Activated naive CD8-positive, alpha-beta T cell treated with anti-CD3 and anti-CD28 coated beads, Interleukin-2, amount 50 U/mL, for 24 hours (primary cell): ENCODE measurements around the gene NPIPA8.
"Not testable (repeated sequence)": the region's sequence is repeated elsewhere in the genome, so short reads cannot be mapped to it uniquely, and the experiment has no call there.

ENCODE experiments used
- ATAC-seq: fragments of 150-1000 bp; cut with Tn5 transposase; one replicate; pipeline ENCODE4 v1.10.0; 2021
- DNase-seq: peaks from one replicate; pipeline ENCODE4 v3.0.0; 2021
- H3K27ac Mint-ChIP-seq: one replicate; pipeline ENCODE4 v1.8.0; 2021; ENCODE audit warnings: mild to moderate bottlenecking, mixed read lengths
- H3K27me3 Mint-ChIP-seq: one replicate; pipeline ENCODE4 v1.8.0; 2021; ENCODE audit warnings: mixed read lengths
- H3K36me3 Mint-ChIP-seq: one replicate; pipeline ENCODE4 v1.8.0; 2021; ENCODE audit warnings: low read depth, mixed read lengths
- H3K4me1 Mint-ChIP-seq: one replicate; pipeline ENCODE4 v1.8.0; 2021; ENCODE audit warnings: mixed read lengths
- H3K4me3 Mint-ChIP-seq: one replicate; pipeline ENCODE4 v1.8.0; 2021; ENCODE audit warnings: mild to moderate bottlenecking, moderate library complexity, mixed read lengths
- H3K9me3 Mint-ChIP-seq: one replicate; pipeline ENCODE4 v1.8.0; 2021; ENCODE audit warnings: mixed read lengths

NPIPA8 gene

DNA sequence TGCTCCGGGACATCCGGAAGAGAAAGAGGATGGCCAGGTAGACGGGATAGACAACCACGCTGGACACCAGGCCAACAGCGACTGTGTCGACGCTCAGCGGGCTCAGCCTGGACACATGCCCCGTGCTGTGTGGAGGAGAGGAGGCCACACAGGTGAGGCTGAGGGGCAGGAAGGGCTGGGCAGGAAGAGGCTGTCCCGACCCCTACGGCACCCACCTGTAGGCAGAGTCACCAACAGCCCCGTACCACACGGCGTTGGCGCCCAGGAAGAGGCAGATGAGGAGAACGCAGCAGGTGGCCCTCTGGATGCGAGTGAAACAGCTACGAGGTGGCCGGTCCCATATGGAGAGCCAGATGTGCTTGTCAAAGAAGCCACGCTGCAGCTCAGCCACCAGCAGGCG, at the start of gene NPIPA8:
NPIPA8 (minus strand) TSS at position 101 of the 400 bp plus-strand sequence. CDS start 4,074 bp downstream, outside the sequence.
- DNase-seq, H3K4me1 Mint-ChIP-seq, H3K9me3 Mint-ChIP-seq, H3K27me3 Mint-ChIP-seq, H3K27ac Mint-ChIP-seq, H3K36me3 Mint-ChIP-seq, ATAC-seq, H3K4me3 Mint-ChIP-seq: not testable (repeated sequence)

DNA sequence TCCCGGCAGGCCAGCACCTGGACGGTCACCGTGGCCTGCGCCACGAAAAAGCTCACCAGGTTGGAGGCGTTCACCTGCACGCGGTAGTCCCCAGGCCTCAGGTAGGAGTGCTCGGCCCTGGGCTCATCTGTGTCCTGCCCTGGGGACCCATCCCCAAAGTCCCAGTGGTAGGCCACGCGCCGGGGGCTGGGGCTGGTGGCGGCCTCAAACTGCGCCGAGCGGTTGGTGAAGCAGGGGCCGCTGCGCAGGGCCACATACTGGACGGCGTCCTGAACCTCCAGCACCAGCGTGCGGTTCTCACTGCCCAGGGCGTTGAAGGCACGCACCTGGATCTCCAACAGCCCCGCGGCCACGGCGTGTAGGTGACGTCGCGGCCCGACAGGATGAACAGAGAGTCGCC, 48.7 kb upstream of the NPIPA8 start:
- H3K27me3 Mint-ChIP-seq, H3K36me3 Mint-ChIP-seq, DNase-seq, ATAC-seq, H3K4me1 Mint-ChIP-seq, H3K4me3 Mint-ChIP-seq, H3K9me3 Mint-ChIP-seq, H3K27ac Mint-ChIP-seq: not testable (repeated sequence)

DNA sequence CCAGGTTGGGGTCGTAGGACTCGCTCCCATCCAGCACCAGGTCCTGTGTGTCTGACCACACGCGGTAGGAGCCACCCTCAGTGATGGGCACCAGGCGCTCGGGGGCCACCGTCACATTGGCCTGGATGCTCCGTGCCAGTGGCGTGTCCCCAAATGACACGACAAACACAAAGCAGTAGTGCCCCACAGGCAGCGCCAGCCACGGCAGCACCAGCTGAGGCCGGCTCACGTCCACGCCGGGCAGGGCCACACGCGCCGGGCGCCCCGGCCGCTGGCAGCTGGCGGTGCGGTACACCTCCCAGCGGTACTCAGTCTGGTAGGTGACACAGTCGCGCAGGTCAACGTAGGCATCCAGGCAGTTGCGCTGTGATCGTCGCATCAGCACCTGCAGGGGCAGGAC, 48.3 kb upstream of the NPIPA8 start:
- H3K27me3 Mint-ChIP-seq, H3K4me1 Mint-ChIP-seq, H3K9me3 Mint-ChIP-seq, H3K36me3 Mint-ChIP-seq, H3K27ac Mint-ChIP-seq, DNase-seq, H3K4me3 Mint-ChIP-seq: not testable (repeated sequence)
- ATAC-seq = peak; percentile 24

DNA sequence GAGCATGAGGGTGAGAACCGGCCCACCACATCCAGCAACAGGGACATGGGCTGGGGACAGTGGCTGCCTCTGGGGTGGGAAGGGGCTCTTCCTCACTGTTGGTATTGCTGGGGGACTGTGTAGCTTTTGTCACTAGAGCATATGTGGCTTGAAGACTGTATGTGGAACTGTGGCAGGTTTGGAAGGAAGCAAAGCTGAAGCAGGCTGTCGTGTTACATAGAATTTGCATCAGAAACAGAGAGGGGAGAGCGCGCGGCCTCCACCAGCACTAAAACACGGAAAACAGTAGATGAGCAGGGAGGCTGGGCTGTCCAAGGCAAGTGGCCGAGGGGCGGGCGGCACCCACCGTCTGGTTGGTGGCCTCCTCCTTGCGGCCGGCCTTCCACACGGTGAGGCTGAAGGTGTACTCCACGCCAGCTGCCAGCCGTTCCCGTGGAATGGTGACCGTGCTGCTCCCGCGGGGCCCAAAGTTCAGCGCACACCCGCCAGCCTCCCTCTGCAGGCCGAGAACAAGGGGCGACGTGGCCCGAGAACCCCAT, 47.6 kb upstream of the NPIPA8 start:
- not testable (repeated sequence) for H3K4me1 Mint-ChIP-seq, H3K4me3 Mint-ChIP-seq, ATAC-seq, H3K27me3 Mint-ChIP-seq, H3K27ac Mint-ChIP-seq, H3K9me3 Mint-ChIP-seq, H3K36me3 Mint-ChIP-seq, DNase-seq

DNA sequence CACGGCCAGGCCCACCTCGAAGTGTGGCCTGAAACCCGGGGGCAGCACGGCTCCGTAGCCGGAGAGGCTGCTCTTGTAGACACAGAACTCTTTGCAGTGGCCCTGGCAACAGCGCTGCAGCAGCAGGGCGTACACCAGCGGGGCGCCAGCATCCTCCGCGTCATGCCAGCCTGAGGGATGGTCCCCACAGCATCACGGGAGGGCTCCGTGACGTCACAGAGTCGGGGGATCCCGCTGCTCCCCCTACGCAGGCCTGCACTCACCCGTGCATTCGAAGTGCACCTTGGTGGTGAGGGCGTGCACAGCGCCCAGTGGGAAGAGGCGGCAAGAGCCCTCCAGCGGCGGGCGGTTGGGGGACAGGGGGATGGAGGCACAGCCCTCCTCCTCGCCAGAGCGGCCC, 46.2 kb upstream of the NPIPA8 start:
- not testable (repeated sequence) for H3K27me3 Mint-ChIP-seq, H3K36me3 Mint-ChIP-seq, H3K4me1 Mint-ChIP-seq, DNase-seq, ATAC-seq, H3K4me3 Mint-ChIP-seq, H3K9me3 Mint-ChIP-seq, H3K27ac Mint-ChIP-seq

DNA sequence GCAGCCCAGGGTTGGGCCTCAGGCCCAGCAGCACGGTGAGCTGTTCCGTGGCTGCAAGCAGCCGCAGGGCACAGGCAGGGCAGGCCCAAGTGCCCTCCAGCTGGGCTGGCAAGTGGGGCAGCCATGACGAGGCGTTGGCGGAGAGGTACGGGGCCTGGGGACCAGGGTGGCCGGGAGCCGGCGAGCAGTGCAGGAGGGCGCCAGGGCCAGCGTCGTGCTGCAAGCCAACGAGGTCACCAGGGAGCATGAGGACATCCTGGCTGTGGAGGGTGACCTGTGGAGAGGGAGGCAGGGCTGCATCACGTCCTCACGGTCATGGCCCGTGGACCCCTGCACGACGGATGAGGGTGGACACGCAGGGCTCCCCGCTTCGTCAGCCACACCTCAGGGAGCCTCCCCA, 11.2 kb upstream of the NPIPA8 start:
- ATAC-seq, H3K27ac Mint-ChIP-seq, H3K9me3 Mint-ChIP-seq, DNase-seq, H3K4me1 Mint-ChIP-seq, H3K4me3 Mint-ChIP-seq, H3K36me3 Mint-ChIP-seq, H3K27me3 Mint-ChIP-seq: not testable (repeated sequence)

DNA sequence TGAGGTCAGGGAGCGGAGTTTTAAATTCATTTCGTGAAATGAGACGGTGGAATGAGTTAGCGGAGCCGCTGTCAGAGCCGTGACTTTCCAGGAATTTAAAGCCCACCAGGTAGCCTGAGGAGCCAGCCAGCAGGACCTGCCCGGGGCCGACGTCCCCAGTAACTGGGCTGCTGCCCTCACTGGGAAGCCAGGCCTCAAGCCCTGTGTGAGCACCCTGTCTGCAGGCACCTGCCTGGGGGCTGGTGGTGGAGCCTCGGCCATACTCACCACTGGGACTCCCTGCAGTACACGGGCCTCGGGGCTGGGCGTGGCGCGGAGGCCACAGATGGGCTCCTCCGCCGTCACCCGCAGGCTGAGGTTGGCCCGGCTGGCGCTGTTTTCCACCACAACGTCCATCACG, 10.5 kb upstream of the NPIPA8 start:
- not testable (repeated sequence) for H3K4me1 Mint-ChIP-seq, H3K9me3 Mint-ChIP-seq, ATAC-seq, H3K27me3 Mint-ChIP-seq, H3K4me3 Mint-ChIP-seq, DNase-seq, H3K36me3 Mint-ChIP-seq, H3K27ac Mint-ChIP-seq

DNA sequence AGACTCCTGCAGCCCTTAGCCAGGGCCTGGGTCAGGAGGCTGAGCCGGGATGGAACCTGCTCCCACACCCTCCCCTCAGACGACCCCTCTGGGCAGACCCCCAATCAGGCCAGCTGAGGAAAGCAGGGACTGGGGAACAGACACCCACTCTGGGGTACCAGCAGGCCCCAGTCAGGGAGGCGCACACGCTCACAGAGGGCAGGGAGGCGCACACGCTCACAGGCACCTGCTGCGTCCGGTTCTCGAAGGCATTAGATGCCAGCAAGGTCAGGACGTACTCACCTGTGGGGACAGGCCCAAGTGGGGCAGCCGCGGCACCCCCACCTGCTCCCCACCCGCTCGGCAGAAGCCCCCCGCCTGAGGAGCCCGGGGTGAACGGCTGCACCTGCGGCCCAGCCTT, 8.1 kb upstream of the NPIPA8 start:
- not testable (repeated sequence) for H3K27me3 Mint-ChIP-seq, H3K36me3 Mint-ChIP-seq, H3K4me1 Mint-ChIP-seq, H3K4me3 Mint-ChIP-seq, H3K9me3 Mint-ChIP-seq, ATAC-seq, DNase-seq, H3K27ac Mint-ChIP-seq

DNA sequence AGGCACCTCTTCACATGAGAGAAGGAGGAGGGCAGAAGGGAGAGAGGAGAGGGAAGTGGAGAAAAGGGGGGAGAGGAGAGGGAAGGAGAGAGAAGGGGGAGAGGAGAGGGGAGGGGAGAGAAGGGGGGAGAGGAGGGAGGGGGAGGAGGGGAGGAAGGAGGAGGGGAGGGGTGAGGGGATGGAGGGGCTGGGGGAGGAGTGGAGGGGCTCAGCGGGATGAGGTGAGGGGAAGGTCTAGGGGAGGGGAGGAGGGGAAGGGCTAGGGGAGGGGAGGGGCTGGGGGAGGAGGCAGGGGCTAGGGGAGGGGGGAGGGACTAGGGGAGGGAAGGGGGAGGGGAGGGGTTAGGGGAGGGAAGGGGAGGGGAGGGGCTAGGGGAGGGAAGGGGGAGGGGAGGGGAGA, 5.5 kb upstream of the NPIPA8 start:
- not testable (repeated sequence) for DNase-seq, H3K27ac Mint-ChIP-seq, H3K27me3 Mint-ChIP-seq, H3K9me3 Mint-ChIP-seq, H3K36me3 Mint-ChIP-seq, H3K4me1 Mint-ChIP-seq, H3K4me3 Mint-ChIP-seq, ATAC-seq

DNA sequence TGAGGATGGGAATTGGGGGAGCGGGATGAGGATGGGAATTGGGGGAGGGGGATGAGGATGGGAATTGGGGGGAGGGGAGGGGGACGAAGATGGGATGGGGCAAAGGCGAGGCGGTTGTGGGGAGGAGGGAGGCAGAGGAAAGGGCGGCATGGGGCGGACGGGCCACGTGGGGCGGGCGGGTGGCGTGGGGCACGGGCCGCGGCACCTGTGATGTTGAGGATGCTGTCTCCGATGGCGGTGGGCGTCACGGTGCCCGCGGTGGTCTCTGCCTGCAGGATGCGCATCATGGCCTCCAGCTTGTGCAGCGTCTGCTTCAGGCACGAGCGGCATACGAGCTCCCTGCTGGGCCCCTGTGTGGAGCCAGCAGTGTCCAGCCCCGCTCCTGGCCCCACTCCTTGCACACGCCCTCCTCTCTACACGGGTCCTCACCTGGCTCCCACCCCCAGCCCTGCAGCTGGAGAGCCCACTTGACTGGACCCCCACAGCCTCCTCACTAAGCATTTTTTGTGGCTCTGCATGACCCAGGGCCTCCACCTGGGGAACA, 5.0 kb upstream of the NPIPA8 start:
- DNase-seq, H3K9me3 Mint-ChIP-seq, H3K27me3 Mint-ChIP-seq, H3K36me3 Mint-ChIP-seq, H3K4me1 Mint-ChIP-seq, H3K27ac Mint-ChIP-seq, H3K4me3 Mint-ChIP-seq, ATAC-seq: not testable (repeated sequence)

DNA sequence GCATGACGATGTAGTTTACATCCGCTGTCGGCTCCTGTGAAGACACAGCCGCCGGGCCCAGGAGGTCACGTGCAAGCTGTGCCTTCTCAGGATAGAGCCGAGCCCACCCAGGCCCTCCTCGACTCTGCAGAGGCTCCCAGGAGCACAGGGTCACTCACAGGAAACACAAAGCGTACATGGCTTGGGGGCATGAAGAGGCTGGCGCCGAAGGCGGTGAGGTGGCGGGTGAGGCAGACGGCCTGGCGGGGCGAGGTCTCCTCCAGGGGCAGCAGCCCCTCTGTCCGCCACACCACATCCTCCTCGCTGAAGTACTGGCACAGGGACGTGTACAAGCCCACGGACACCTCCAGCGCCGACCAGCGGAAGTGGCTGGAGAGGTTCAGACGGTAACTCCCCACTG, 2.7 kb upstream of the NPIPA8 start:
- ATAC-seq, H3K36me3 Mint-ChIP-seq, H3K27ac Mint-ChIP-seq, DNase-seq, H3K27me3 Mint-ChIP-seq, H3K4me1 Mint-ChIP-seq, H3K9me3 Mint-ChIP-seq, H3K4me3 Mint-ChIP-seq: not testable (repeated sequence)

DNA sequence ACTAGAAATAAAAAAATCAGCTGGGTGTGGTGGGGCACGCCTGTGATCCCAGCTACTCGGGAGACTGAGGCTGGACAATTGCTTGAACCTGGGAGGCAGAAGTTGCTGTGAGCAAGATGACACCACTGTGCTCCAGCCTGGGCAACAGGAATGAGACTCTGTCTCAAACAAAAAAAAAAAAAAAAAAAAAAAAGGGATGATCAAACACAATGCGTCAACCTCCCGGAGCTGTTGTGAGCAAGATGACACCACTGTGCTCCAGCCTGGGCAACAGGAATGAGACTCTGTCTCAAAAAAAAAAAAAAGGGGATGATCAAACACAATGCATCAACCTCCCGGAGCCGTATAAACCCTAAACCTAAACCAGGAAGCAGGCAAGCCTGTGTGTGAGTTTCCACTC, 24.7 kb downstream of the NPIPA8 start:
- not testable (repeated sequence) for H3K36me3 Mint-ChIP-seq, H3K27ac Mint-ChIP-seq, H3K9me3 Mint-ChIP-seq, DNase-seq, H3K4me1 Mint-ChIP-seq, H3K27me3 Mint-ChIP-seq, H3K4me3 Mint-ChIP-seq, ATAC-seq

DNA sequence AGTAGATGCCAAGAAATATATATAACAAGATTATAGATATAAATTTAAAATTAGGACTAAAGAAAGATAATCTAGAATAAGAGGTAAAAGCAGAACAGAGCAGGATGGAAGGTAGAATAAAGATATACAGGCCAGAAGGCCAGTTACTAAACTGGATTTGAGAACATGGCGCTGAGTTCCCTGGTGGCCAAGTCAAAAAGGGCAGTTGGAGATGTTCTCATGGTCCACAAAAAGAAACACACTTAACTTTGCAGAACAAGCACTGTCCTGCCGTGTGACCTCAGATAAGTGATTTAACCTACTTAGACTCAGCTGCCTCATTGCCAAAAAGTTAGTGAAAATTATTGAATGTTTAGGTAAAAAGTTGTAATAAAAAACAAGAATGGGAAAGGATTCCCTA, 27.4 kb downstream of the NPIPA8 start:
- not testable (repeated sequence) for H3K4me1 Mint-ChIP-seq, ATAC-seq, H3K9me3 Mint-ChIP-seq, H3K4me3 Mint-ChIP-seq, H3K27me3 Mint-ChIP-seq, DNase-seq, H3K36me3 Mint-ChIP-seq, H3K27ac Mint-ChIP-seq

DNA sequence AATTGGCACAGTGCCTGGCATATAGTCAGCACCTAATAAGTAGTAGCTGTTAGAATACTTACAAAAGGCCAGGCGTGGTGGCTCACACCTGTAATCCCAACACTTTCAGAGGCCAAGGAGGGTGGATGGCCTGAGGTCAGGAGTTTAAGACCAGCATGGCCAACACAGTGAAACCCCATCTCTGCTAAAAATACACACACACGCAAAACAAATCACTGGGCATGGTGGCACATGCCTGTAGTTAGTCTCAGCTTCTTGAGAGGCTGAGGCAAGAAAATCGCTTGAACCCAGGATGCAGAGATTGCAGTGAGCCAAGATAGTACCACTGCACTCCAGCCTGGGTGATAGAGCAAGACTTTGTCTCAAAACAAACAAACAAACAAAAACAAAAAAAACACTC, 29.3 kb downstream of the NPIPA8 start:
- not testable (repeated sequence) for H3K27ac Mint-ChIP-seq, ATAC-seq, H3K4me3 Mint-ChIP-seq, DNase-seq, H3K27me3 Mint-ChIP-seq, H3K9me3 Mint-ChIP-seq, H3K4me1 Mint-ChIP-seq, H3K36me3 Mint-ChIP-seq

DNA sequence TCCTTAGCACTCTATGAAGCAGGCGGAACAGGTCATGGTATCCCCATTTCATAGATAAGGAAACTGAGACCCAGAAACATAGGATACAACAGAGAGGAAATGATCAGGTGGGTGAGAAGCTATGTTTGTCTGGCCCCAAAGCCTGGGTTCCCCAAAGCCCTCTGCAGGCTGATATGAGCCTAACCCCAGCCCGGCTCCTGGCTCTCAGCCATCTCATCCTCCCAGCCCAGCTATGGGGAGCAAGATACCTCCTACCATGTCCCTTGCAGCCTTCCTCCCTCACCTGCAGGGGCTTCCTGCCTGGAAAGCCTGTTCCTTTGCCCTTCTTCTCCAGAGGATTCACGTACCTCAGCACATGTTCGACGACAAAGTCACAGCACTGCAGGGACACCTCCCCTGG, 30.5 kb downstream of the NPIPA8 start:
- H3K4me3 Mint-ChIP-seq, H3K36me3 Mint-ChIP-seq, ATAC-seq, H3K27ac Mint-ChIP-seq, H3K4me1 Mint-ChIP-seq, H3K27me3 Mint-ChIP-seq, H3K9me3 Mint-ChIP-seq, DNase-seq: not testable (repeated sequence)

DNA sequence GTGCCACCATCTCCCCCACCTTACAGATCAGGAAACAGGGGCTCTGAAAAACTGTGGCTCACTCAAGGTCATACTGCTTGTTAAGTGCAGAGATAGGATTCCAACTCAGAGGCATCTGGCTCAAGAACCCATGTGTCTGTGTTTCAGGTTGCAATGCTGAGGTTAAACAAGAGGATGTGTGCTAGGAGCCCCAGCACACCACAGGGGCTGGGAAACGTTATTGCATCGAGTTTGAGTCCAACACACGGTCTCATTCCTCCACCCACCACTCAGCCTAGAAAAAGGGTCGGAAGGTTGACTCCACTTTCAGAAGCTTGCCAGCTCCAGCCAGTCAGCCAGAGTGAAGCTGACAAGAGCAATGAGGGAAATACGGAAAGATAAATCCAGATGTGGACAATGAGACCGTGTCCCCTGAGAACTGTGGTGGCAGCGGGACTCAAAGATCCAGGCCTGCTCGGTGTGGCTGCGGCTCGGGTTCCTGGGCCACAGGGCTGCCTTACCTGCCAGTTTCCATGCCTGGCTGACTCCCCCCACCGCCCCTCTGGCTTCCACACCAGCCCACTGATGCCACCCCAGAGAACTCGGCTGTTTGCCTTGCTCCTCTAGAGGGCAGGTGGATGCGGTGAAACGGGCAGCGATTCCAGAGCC, 33.4 kb downstream of the NPIPA8 start:
- H3K36me3 Mint-ChIP-seq, H3K9me3 Mint-ChIP-seq, DNase-seq, H3K27me3 Mint-ChIP-seq, H3K27ac Mint-ChIP-seq, H3K4me1 Mint-ChIP-seq, ATAC-seq, H3K4me3 Mint-ChIP-seq: not testable (repeated sequence)
